Tibial nerve (tissue), 4 donors: ENCODE data around the gene NCOA5. TPM values are rescaled to one million over a fixed set of nuclear protein-coding genes. Genes with fewer than 3 reads are reported as not detected.
A peak's percentile ranks its signal among the peaks of the same experiment; 100 is the strongest.

ENCODE experiments used
- DNase-seq, 2 donors: peaks; one replicate each; pipeline ENCODE4 v3.0.0-alpha.2; 2019; ENCODE audit warnings: low spot score in 2 of 2
- H3K27ac ChIP-seq, 4 donors: fragments of 200-600 bp; sonication (generic) in 3 of 4; one replicate each; pipeline ENCODE4 v1.5.1; 2017 to 2019; ENCODE audit warnings: mild to moderate bottlenecking in 1 of 4
- H3K27me3 ChIP-seq, 2 donors: fragments of 200-600 bp; sonication (generic) in 1 of 2; one replicate each; pipeline versions ENCODE4 v1.5.1 to v1.6.0; 2017 to 2019
- H3K36me3 ChIP-seq, 3 donors: fragments of 200-600 bp; sonication (generic); one replicate each; pipeline ENCODE4 v1.5.1; 2018 to 2019
- H3K4me1 ChIP-seq, 4 donors: fragments of 200-600 bp; sonication (generic) in 3 of 4; one replicate each; pipeline ENCODE4 v1.5.1; 2017 to 2019
- H3K4me3 ChIP-seq, 4 donors: fragments of 200-600 bp; sonication (generic) in 3 of 4; one replicate each; pipeline ENCODE4 v1.5.1; 2017 to 2019; ENCODE audit warnings: mild to moderate bottlenecking in 1 of 4, moderate library complexity in 1 of 4
- H3K9me3 ChIP-seq, 4 donors: fragments of 200-600 bp; sonication (generic) in 3 of 4; one replicate each; pipeline ENCODE4 v1.5.1; 2017 to 2019
- EP300 ChIP-seq, 2 donors: sonication (generic); formaldehyde crosslinking; IDR thresholded peaks; one replicate each; pipeline ENCODE4 v1.6.1; 2017; ENCODE audit warnings: antibody characterized with exemption in 2 of 2, mild to moderate bottlenecking in 1 of 2
- POLR2A ChIP-seq, 2 donors: fragments of 450-650 bp; IDR thresholded peaks; one replicate each; pipeline ENCODE4 v1.6.1; 2017; ENCODE audit warnings: antibody characterized with exemption in 2 of 2, mild to moderate bottlenecking in 2 of 2, moderate library complexity in 2 of 2
- WGBS, 2 donors: methylation state at CpG; one replicate each; pipeline ENCODE4 v1.1.5; 2018; 5-methylcytosine and 5-hydroxymethylcytosine counted together
- total RNA-seq, 4 donors: library from RNA; depleted of rRNA; stranded (reverse); fragments of >200 nt; gene quantifications; one replicate each; pipeline ENCODE4 v1.1.0, GENCODE V29; 2016
- TF ChIP-seq, protein P1 (sequence below), 5 experiments: fragments of 200-600 bp in 3 of 5; fragments of 450-650 bp in 2 of 5; sonication (generic) in 3 of 5; IDR thresholded peaks; one replicate each; pipeline ENCODE4 v1.5.1; 2016 to 2019; ENCODE audit warnings: antibody characterized with exemption in 5 of 5, mild to moderate bottlenecking in 3 of 5, moderate library complexity in 2 of 5

Gene NCOA5
- total RNA-seq, 4 donors from 2014 or later = 34.8 to 71.4 (median 47.2) TPM

DNA sequence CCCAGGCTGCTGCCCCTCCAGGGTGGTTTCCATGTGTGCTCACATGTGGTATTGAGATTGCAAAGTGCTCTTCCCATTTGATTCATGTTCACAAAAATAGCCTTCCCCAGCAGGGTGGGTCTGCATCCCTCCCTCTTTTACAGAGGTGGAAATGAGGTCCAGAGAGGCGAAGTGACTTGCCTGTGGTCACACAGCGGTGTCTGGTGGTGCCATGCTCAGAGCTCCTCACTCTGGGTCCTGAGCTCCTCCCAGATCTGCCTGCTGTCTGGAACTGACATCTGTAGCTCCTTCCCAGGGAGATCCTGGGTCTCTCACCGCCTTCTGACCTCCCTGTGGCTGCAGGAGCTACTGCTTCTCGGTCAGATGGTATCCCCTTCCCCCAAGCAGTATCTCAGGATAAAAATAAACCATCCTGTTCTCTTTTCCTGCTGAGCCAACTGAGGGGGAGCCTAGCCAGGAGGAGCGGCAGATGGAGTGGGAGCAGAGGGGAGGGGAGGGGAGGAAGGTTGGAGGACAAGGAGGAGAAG is 40.3 kb upstream of the NCOA5 start:
- Histone ChIP-seq H3K27me3 (peaks cover 0 to 6% of the 10 kb centered on the region in 2 donors), H3K4me3 (no peak overlapping the region), H3K36me3 (peaks cover 0 to 16% (median 0%) of the 10 kb centered on the region in 3 donors), H3K9me3 (no peaks in the 10 kb centered on the region), H3K4me1 (peaks cover 0 to 17% (median 9%) of the 10 kb centered on the region in 4 donors), H3K27ac (no peak overlapping the region)
- WGBS, 2 donors = 31 to 32% methylated on average over 5 of the region's 5 CpGs
- TF ChIP-seq, protein P1, sequence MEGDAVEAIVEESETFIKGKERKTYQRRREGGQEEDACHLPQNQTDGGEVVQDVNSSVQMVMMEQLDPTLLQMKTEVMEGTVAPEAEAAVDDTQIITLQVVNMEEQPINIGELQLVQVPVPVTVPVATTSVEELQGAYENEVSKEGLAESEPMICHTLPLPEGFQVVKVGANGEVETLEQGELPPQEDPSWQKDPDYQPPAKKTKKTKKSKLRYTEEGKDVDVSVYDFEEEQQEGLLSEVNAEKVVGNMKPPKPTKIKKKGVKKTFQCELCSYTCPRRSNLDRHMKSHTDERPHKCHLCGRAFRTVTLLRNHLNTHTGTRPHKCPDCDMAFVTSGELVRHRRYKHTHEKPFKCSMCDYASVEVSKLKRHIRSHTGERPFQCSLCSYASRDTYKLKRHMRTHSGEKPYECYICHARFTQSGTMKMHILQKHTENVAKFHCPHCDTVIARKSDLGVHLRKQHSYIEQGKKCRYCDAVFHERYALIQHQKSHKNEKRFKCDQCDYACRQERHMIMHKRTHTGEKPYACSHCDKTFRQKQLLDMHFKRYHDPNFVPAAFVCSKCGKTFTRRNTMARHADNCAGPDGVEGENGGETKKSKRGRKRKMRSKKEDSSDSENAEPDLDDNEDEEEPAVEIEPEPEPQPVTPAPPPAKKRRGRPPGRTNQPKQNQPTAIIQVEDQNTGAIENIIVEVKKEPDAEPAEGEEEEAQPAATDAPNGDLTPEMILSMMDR (IDR thresholded peaks at IDR 0.05) = no peak
- TF ChIP-seq EP300 (IDR thresholded peaks at IDR 0.05) (no peak), POLR2A (IDR thresholded peaks at IDR 0.05) (no peak)
- DNase-seq = no peak

DNA sequence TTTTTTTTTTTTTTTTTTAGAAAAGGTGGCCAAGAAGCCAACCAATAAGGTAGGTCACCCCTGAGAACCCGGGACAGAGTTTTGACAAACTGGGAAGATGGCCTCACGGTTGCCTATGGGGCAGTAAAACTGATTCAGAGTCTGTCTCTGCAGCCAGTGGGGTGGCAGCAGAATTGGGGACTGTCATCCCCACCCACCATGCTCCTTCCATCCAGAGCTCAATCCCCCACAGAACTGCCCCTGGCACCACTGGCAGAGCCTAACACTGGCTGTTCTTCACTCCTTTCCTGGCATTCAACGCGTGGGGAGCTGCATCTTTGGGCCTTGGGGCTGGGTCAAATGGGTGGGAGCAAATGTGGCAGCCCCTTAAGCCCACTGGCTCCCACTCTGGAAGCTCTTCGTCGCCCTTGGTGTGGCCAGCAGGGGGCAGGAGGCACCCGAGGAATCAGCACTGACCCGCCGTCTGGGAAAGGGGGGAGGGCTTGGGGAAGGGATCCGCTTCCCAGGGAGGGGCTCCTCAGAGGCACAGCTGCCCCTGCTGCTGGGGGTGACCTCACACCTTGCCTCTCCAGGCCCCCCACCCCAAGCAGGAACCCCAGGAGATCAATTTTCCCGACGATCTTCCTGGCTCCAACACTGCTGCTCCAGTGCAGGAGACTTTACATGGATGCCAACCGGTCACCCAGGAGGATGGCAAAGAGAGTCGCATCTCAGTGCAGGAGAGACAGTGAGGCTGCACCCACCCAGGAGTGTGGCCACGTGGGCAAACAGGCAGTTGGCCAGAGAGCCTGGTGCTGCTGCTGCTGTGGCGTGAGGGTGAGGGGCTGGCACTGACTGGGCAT is 38.8 kb upstream of the NCOA5 start:
- Histone ChIP-seq H3K4me3 (no peak overlapping the region), H3K36me3 (peaks cover 0 to 29% (median 0%) of the 10 kb centered on the region in 3 donors), H3K27ac (no peak overlapping the region), H3K4me1 (peaks cover 0 to 17% (median 9%) of the 10 kb centered on the region in 4 donors), H3K9me3 (no peaks in the 10 kb centered on the region), H3K27me3 (peaks cover 0 to 6% of the 10 kb centered on the region in 2 donors)
- WGBS, 2 donors = 25 to 27% methylated on average over 9 to 15 of the region's 16 CpGs
- TF ChIP-seq, protein P1 (IDR thresholded peaks at IDR 0.05) = peak; percentile 47 to 69 (median 49)
- TF ChIP-seq POLR2A (IDR thresholded peaks at IDR 0.05) = no peak
- peak in 1 of 2 donors; percentile 22 for DNase-seq

DNA sequence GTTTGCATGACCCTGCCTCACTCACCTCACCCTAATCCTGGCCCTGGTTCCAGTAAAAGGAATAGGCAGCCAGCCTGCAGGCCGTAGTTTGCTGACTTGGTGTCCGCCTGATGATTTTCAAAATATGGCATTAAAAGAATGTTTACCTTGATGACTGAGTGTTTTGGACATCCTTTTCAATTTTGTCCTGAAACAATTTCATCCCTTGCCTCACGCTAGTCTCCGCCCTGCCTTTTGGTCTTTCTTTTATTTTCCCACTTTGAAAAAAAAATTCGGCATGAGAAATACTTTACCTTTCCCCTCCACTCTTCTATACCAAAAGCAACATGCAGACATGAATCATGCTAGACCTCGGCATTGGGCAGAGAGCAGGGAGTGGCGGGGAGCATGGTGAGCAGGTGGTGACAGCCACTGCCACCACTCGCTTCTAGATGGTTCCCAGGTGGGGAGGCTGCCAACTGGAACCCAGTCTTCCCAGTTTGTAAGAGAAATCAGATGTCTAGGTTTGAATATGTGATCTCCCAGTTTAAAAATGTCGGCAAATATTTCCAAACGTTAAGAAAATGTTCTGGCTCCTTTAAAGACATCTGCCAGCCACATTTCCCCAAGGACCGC is 37.7 kb upstream of the NCOA5 start:
- peaks cover 0 to 6% of the 10 kb centered on the region in 2 donors for H3K27me3 ChIP-seq
- TF ChIP-seq POLR2A (IDR thresholded peaks at IDR 0.05) (no peak), EP300 (IDR thresholded peaks at IDR 0.05) (no peak)
- TF ChIP-seq, protein P1 (IDR thresholded peaks at IDR 0.05) = no peak
- peaks cover 0 to 9% (median 3%) of the 10 kb centered on the region in 4 donors for H3K4me1 ChIP-seq
- no peak overlapping the region for H3K4me3 ChIP-seq
- no peak for DNase-seq
- 80 to 83% methylated on average over 11 of the region's 11 CpGs for WGBS, 2 donors
- no peak overlapping the region for H3K27ac ChIP-seq
- H3K36me3 ChIP-seq = peaks cover 0 to 39% (median 2%) of the 10 kb centered on the region in 3 donors
- no peaks in the 10 kb centered on the region for H3K9me3 ChIP-seq

DNA sequence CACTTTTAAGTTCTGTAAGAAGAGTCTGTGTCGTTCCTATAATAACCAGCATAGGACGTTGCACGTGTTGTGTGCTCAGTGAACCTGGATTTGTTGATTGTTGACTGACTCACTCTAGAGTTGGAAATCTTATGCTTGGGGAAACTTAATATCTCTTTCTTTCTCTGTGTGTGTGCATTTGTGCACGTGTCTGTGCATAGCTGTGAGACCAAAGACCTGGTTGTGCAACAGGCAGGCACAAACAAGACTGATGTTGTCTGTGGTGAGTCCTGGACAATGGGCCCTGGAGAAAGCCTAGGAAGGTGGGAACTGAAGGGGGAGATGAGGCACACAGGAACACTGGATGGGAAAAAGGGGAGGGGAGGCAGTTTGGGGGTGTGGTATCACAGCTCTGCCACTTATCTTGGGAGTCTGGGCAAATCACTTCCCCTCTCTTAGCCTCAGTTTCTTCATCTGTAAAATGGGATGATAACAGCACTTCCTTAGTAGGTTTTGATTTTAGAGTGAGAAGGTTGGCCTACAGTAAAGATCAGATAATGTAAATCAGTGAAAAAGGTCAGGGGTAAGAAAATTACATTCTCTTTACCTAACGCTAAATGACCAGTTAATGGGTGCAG is 36.8 kb upstream of the NCOA5 start:
- WGBS, 2 donors = 77 to 78% methylated on average over 5 of the region's 5 CpGs
- H3K36me3 ChIP-seq = peaks cover 0 to 42% (median 6%) of the 10 kb centered on the region in 3 donors
- TF ChIP-seq, protein P1 (IDR thresholded peaks at IDR 0.05) = no peak
- TF ChIP-seq POLR2A (IDR thresholded peaks at IDR 0.05) (no peak), EP300 (IDR thresholded peaks at IDR 0.05) (no peak)
- H3K9me3 ChIP-seq = no peaks in the 10 kb centered on the region
- H3K4me1 ChIP-seq = peaks cover 0 to 4% (median 0%) of the 10 kb centered on the region in 4 donors
- no peak for DNase-seq
- no peak overlapping the region for H3K4me3 ChIP-seq
- no peak overlapping the region for H3K27ac ChIP-seq
- H3K27me3 ChIP-seq = peaks cover 0 to 6% of the 10 kb centered on the region in 2 donors
